NB4 (cell line): Measurements from ENCODE around the gene BORCS6.

Experiments
- CTCF ChIP-seq: IDR thresholded peaks from one replicate; pipeline ENCODE4 v1.5.1; 2012; ENCODE audit warnings: low read depth, low read length
- MAX ChIP-seq: IDR thresholded peaks from 2 replicates; pipeline ENCODE4 v1.6.1; 2011; ENCODE audit warnings: low read depth, low read length
- POLR2A ChIP-seq: IDR thresholded peaks from 2 replicates; pipeline ENCODE4 v1.6.1; 2011; ENCODE audit warnings: mild to moderate bottlenecking; ENCODE audit not compliant: insufficient read length; ENCODE audit errors: extremely low read depth

- TF ChIP-seq CTCF (no peak), POLR2A (no peak), MAX (no peak)
These were observed 35.3 kb downstream of the BORCS6 start for GRCh38 chr17:8154608-8155155.
